K562 (cell line): ENCODE measurements around the gene RPS8. TPM values are rescaled to one million over a fixed set of nuclear protein-coding genes. Genes with fewer than 3 reads are reported as not detected.
A peak's percentile ranks its signal among the peaks of the same experiment; 100 is the strongest.

Source experiments
- ATAC-seq: fragments of 200-7000 bp; cut with Tn5 transposase; 3 replicates; pipeline ENCODE4 v1.9.1; 2020; ENCODE audit warnings: moderate library complexity
- BruUV-seq: library from RNA; stranded (reverse); fragments of 400-500 nt; replicated peaks from 2 replicates; lab custom pipeline; 2021; lab: Mats Ljungman, UMichigan
- CTCF ChIA-PET: fragments of 300-600 bp; formaldehyde crosslinking; extraction: SDS; loops from one replicate; lab custom pipeline; 2021; ENCODE audit warnings: low intra/inter-chr PET ratio; lab: Yijun Ruan, JAX
- POLR2A ChIA-PET: fragments of 300-600, 350-650 bp; sonication (Branson Sonifier 250); formaldehyde crosslinking; extraction: SDS; loops from one replicate; lab custom pipeline; 2021; ENCODE audit warnings: antibody characterized with exemption, inconsistent platforms; lab: Yijun Ruan, JAX
- DNase-seq, 4 experiments: peaks; one replicate each; pipeline versions ENCODE4 v3.0.0 to v3.0.0-alpha.2; 2011 to 2018; ENCODE audit warnings: low spot score in 3 of 4, mixed read lengths in 3 of 4; ENCODE audit errors: extremely low read depth in 1 of 4
- FAIRE-seq: peaks from 2 replicates; lab custom pipeline; 2011; peaks lifted over from hg19 to GRCh38; lab: Jason Lieb, UNC
- H2AFZ ChIP-seq: 2 replicates; pipeline ENCODE4 v1.6.0; 2011; ENCODE audit warnings: low read depth, low read length, control low read depth, inconsistent platforms
- H3K27ac ChIP-seq: fragments of 200-600 bp; 3 replicates; pipeline ENCODE4 v1.8.0; 2011; ENCODE audit warnings: low read depth, mild to moderate bottlenecking, control low read depth, inconsistent platforms, low read length, moderate library complexity, mixed read lengths; ENCODE audit errors: extremely low read depth
- H3K27me3 ChIP-seq, 2 experiments: fragments of 300-600 bp in 1 of 2; 2 replicates in 1 of 2; 3 replicates in 1 of 2; pipeline versions ENCODE4 v1.6.0 to v1.8.0; 2011; ENCODE audit warnings: inconsistent platforms in 2 of 2, low read length in 2 of 2, mild to moderate bottlenecking in 1 of 2, mixed read lengths in 1 of 2, moderate library complexity in 1 of 2; ENCODE audit not compliant: control insufficient read depth in 2 of 2, insufficient read depth in 2 of 2
- H3K36me3 ChIP-seq: fragments of 300-600 bp; 3 replicates; pipeline ENCODE4 v1.8.0; 2011; ENCODE audit warnings: mild to moderate bottlenecking, low read length, inconsistent platforms; ENCODE audit not compliant: control insufficient read depth, insufficient read depth
- H3K4me1 ChIP-seq, 2 experiments: fragments of 200-600 bp in 1 of 2; replicated peaks in 1 of 2; 2 replicates in 1 of 2; 3 replicates in 1 of 2; pipeline versions ENCODE4 v1.5.1 to v1.8.0; 2011; ENCODE audit warnings: inconsistent platforms in 2 of 2, low read length in 2 of 2, mild to moderate bottlenecking in 1 of 2, mixed read lengths in 1 of 2, moderate library complexity in 1 of 2; ENCODE audit not compliant: control insufficient read depth in 2 of 2, insufficient read depth in 2 of 2
- H3K4me2 ChIP-seq: 2 replicates; pipeline ENCODE4 v1.6.1; 2011; ENCODE audit warnings: low read length, control low read depth, inconsistent platforms, mixed read lengths; ENCODE audit not compliant: insufficient read depth
- H3K4me3 ChIP-seq: fragments of 200-600 bp; sonication (generic), shearing (Covaris generic); 2 replicates; pipeline ENCODE4 v1.5.1; 2016; ENCODE audit warnings: control low read depth, inconsistent platforms
- H3K79me2 ChIP-seq: fragments of 200-600 bp; 3 replicates; pipeline ENCODE4 v1.8.0; 2011; ENCODE audit warnings: low read length, inconsistent platforms; ENCODE audit not compliant: control insufficient read depth, insufficient read depth
- H3K9ac ChIP-seq, 2 experiments: 2 replicates each; pipeline versions ENCODE4 v1.6.0 to v1.6.1; 2011; ENCODE audit warnings: low read depth in 2 of 2, low read length in 2 of 2, control low read depth in 1 of 2, inconsistent platforms in 1 of 2, mild to moderate bottlenecking in 1 of 2, mixed read lengths in 1 of 2; ENCODE audit not compliant: insufficient read depth in 1 of 2
- H3K9me1 ChIP-seq: one replicate; pipeline ENCODE4 v1.6.0; 2011; ENCODE audit warnings: inconsistent platforms, mild to moderate bottlenecking, low read length, moderate library complexity; ENCODE audit not compliant: control insufficient read depth, insufficient read depth
- H3K9me3 ChIP-seq: replicated peaks from 2 replicates; pipeline ENCODE4 v1.5.1; 2011; ENCODE audit warnings: low read depth, low read length, inconsistent platforms; ENCODE audit not compliant: control insufficient read depth, insufficient read depth
- H4K20me1 ChIP-seq: replicated peaks from 2 replicates; pipeline ENCODE4 v1.6.1; 2011; ENCODE audit warnings: low read length, inconsistent platforms, mixed read lengths; ENCODE audit not compliant: control insufficient read depth, insufficient read depth
- BCL6 ChIP-seq: fragments of 250-450 bp; sonication (Bioruptor Pico); IDR thresholded peaks from 2 replicates; pipeline ENCODE4 v1.4.0; 2020
- BMI1 ChIP-seq: fragments of 150-350 bp; IDR thresholded peaks from 2 replicates; pipeline ENCODE4 v1.6.1; 2014; ENCODE audit warnings: low read length
- CBX2 ChIP-seq: fragments of 200-600 bp; sonication (generic); IDR thresholded peaks from one replicate; pipeline ENCODE4 v1.6.1; 2012; ENCODE audit warnings: mild to moderate bottlenecking, low read length, inconsistent platforms; ENCODE audit not compliant: insufficient read depth, poor library complexity, severe bottlenecking
- CTCF ChIP-seq, 3 experiments: IDR thresholded peaks in 2 of 3; conservative IDR thresholded peaks in 1 of 3; 2 replicates each; pipeline ENCODE4 v1.5.1; 2011 to 2012; ENCODE audit warnings: low read length in 3 of 3, mild to moderate bottlenecking in 3 of 3, control low read depth in 2 of 3, improper control_type of control experiment in 1 of 3, inconsistent platforms in 1 of 3, low read depth in 1 of 3, mixed read lengths in 1 of 3, moderate library complexity in 1 of 3; ENCODE audit not compliant: insufficient read depth in 2 of 3
- FOXA1 ChIP-seq: fragments of 450-650 bp; IDR thresholded peaks from 2 replicates; pipeline ENCODE4 v1.6.1; 2016; ENCODE audit warnings: mild to moderate bottlenecking, borderline replicate concordance
- MCM5 ChIP-seq: fragments of 450-650 bp; IDR thresholded peaks from 2 replicates; pipeline ENCODE4 v1.6.1; 2016; ENCODE audit warnings: low read depth
- MXI1 ChIP-seq: IDR thresholded peaks from 2 replicates; pipeline ENCODE4 v1.6.1; 2011; ENCODE audit warnings: low read depth, mild to moderate bottlenecking, improper control_type of control experiment, low read length
- NFIC ChIP-seq: fragments of 450-650 bp; IDR thresholded peaks from 2 replicates; pipeline ENCODE4 v1.6.1; 2017; ENCODE audit warnings: mild to moderate bottlenecking, inconsistent platforms
- ZFPM2 ChIP-seq: fragments of 250-450 bp; sonication (Bioruptor Pico); IDR thresholded peaks from 2 replicates; pipeline ENCODE4 v1.5.1; 2022; ENCODE audit warnings: mild to moderate bottlenecking
- ZNF395 ChIP-seq: fragments of 200-800 bp; sonication (Bioruptor generic); IDR thresholded peaks from 2 replicates; pipeline ENCODE4 v1.6.1; 2017; ENCODE audit warnings: missing genetic modification characterization, missing compliant biosample characterization
- WGBS: fragments of 100-300 bp; shearing (Covaris generic); methylation state at CpG from one replicate; pipeline ENCODE4 v1.1.6; 2016; ENCODE audit warnings: low coverage, mixed read lengths; ENCODE audit not compliant: insufficient coverage; ENCODE audit errors: missing lambda C conversion rate; 5-methylcytosine and 5-hydroxymethylcytosine counted together
- in situ Hi-C: fragments of 300-500 bp; cut with MboI; formaldehyde crosslinking; loops from 4 replicates; pipeline ENCODE4 v1.15.0; 2018; ENCODE audit warnings: inconsistent platforms, mixed read lengths
- intact Hi-C: fragments of 100-400 bp; cut with micrococcal nuclease; formaldehyde crosslinking; loops from 2 replicates; pipeline ENCODE4 v1.14.2; 2022
- polyA plus RNA-seq, 8 experiments: library from polyadenylated mRNA; depleted of rRNA in 4 of 8; stranded (reverse) in 5 of 8; unstranded in 3 of 8; fragments of >200 nt; fragmentation: Nextera tagmentation in 2 of 8; fragmentation: Illumina TruSeq in 1 of 8; extraction: Ambion mirVana in 2 of 8; extraction: Trizol in 1 of 8; gene quantifications; 2 replicates each; pipeline versions ENCODE4 v1.2.1 to v1.2.3, GENCODE V29; 2011 to 2014; ENCODE audit warnings: inconsistent platforms in 1 of 8, missing spikeins in 1 of 8
- total RNA-seq, 7 experiments: library from RNA; depleted of rRNA in 6 of 7; stranded (reverse); fragments of >200 nt in 6 of 7; fragmentation: Illumina TruSeq in 2 of 7; extraction: Trizol in 2 of 7; gene quantifications; 2 replicates each; pipeline versions ENCODE4 v1.2.1 to v1.2.3, GENCODE V29; 2011 to 2021; ENCODE audit warnings: low replicate concordance in 1 of 7

Gene RPS8
- total and polyA plus RNA-seq, 9 of the 15 experiments (the other 6 are each of a cell fraction or from before 2014, with no cell fraction given) = 2,431 to 4,168 (median 3,109) TPM

GRCh38 chr1:44743211-44743610, 32.1 kb upstream of the RPS8 start:
- WGBS = 62% methylated on average over 1 of the region's 1 CpG
- peaks cover 68% of the 10 kb centered on the region for H3K36me3 ChIP-seq

GRCh38 chr1:44747878-44748277, 27.5 kb upstream of the RPS8 start:
- 90% methylated on average over 3 of the region's 3 CpGs for WGBS
- Histone ChIP-seq H3K27me3 (no peaks in the 10 kb centered on the region), H3K27ac (no peak overlapping the region), H3K9ac (no peak overlapping the region), H3K79me2 (peaks cover 37% of the 10 kb centered on the region), H3K4me3 (no peak overlapping the region), H3K36me3 (peaks cover 91% of the 10 kb centered on the region), H3K4me1 (peaks cover 3 to 8% of the 10 kb centered on the region in 2 experiments; a peak in 4 of 5 replicates), H3K9me3 (no peaks in the 10 kb centered on the region), H3K9me1 (no peaks in the 10 kb centered on the region), H4K20me1 (no peaks in the 10 kb centered on the region), H3K4me2 (no peak overlapping the region), H2AFZ (no peak overlapping the region)
- TF ChIP-seq CTCF (IDR thresholded peaks at IDR 0.05 in 2 of 3, conservative IDR thresholded peaks at IDR 0.05 in 1 of 3; ENCODE audit: insufficient read depth in 2 of 3, low read depth in 1 of 3, low read length in 3 of 3) (peak; percentile 34 to 48 (median 43); a peak in 4 of 6 replicates), ZNF395 (CRISPR knock-in tag) (no peak), CBX2 (no peak), BCL6 (CRISPR knock-in tag) (no peak)
- ATAC-seq (peak; percentile 64), FAIRE-seq (no peak), DNase-seq (no peak)
- BruUV-seq = TSS peak; percentile 4
- ChIA-PET CTCF (no interaction called here), POLR2A (interaction anchor here (0.7 to 14.7 kb wide), 10 partner anchors 10 to 71 kb away, joined by 3 to 199 read pairs (median 10); partner anchors contain the start of genes RNU5D-1 and RPS8)
- intact Hi-C loops (no loop called here), in situ Hi-C loops (no loop called here)

More at GRCh38 chr1:44743211-44743610, 32.1 kb upstream of the RPS8 start:
- Histone ChIP-seq H3K27ac (peak overlapping the region; percentile 39; the same call in 1 of the 3 replicates), H3K27me3 (no peaks in the 10 kb centered on the region), H3K9me1 (no peaks in the 10 kb centered on the region), H3K4me2 (peak overlapping the region; percentile 53), H3K9ac (peak overlapping the region; percentile 25 to 91; a peak in 2 of 4 replicates), H2AFZ (no peak overlapping the region), H4K20me1 (no peaks in the 10 kb centered on the region), H3K9me3 (no peaks in the 10 kb centered on the region), H3K4me1 (peaks cover 13 to 25% of the 10 kb centered on the region in 2 experiments; a peak in 4 of 5 replicates), H3K4me3 (no peak overlapping the region), H3K79me2 (peaks cover 66% of the 10 kb centered on the region)
- TF ChIP-seq FOXA1 = no peak
- no peak for TF ChIP-seq MCM5
- TF ChIP-seq ZFPM2 (CRISPR knock-in tag) = no peak
- TF ChIP-seq MXI1 = no peak
- TF ChIP-seq NFIC = peak; percentile 74
- TF ChIP-seq BMI1 = no peak
- intact Hi-C loops (no loop called here), in situ Hi-C loops (no loop called here)
- CTCF ChIA-PET = no interaction called here
- ATAC-seq (no peak), FAIRE-seq (no peak), DNase-seq (no peak)
- no TSS peak for BruUV-seq
- POLR2A ChIA-PET = interaction anchor here (0.8 to 14.7 kb wide), 13 partner anchors 8 to 111 kb away, joined by 3 to 199 read pairs (median 5); partner anchors contain the start of genes PLK3, RNU5D-1 and RPS8
